Measurements from ENCODE around the gene CD28.
"Not testable (repeated sequence)": the region's sequence is repeated elsewhere in the genome, so short reads cannot be mapped to it uniquely, and the experiment has no call there.

The CD28 gene

DNA sequence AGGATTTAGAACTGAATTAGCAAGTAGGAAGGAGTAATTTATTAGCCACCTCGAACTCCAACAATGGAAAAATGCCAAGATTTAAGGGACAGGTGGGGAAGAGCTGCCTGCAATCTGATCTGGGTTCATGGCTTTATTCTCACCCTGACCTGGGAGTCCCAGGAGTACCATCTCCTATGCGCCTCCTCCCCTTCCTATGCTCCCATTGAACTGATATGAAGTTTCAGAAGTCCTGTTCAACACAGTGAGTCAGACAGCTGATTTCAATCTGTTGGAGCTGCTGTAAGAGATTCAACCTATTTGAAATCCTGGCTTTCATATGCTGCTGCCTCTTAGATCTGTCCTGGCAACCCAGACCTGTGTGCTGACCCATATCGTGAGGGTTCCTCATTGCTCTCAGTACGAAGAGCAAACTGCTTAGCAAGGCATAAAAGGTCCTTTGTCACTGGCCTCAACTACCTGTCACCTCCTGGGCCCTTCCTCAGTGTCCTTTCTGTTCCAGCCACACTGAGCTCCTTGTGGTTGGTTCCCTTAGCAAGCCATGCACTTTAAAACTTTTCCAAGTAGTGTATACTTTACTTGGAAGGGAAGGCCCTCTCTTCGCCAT is 15.9 kb upstream of the CD28 start:
- H3K4me1 ChIP-seq (ENCODE audit: insufficient read depth, low read length), result no peaks in the 10 kb centered on the region

DNA sequence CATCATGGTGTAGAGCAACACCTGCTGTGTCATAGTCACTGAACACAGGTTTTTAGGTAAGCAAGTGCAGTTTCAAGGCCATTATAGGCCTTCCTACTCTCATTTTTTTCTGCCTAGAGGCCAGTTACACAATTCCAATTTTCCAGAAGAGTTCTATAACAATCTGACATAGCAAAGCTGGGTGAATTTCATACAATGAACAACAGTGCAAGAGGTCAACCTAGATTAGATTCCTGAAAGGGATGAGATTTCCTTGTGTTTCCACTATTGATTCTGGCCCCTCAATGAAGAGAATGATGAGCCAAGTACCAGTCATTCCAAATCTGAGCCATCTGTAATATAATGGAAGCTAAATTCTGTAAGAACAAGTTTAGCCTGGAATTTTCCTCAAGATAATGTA is 15.3 kb upstream of the CD28 start:
- H3K9me3 ChIP-seq (ENCODE audit: low read length), result no peaks in the 10 kb centered on the region
- H3K27me3 ChIP-seq (ENCODE audit: insufficient read depth, low read length), result no peaks in the 10 kb centered on the region
- no peaks in the 10 kb centered on the region for H3K36me3 ChIP-seq (ENCODE audit: insufficient read depth, low read length)
- H3K4me3 ChIP-seq (ENCODE audit: low read length), result no peak overlapping the region
- no peak overlapping the region for H2AFZ ChIP-seq (ENCODE audit: low read depth, low read length)
- no peaks in the 10 kb centered on the region for H3K4me1 ChIP-seq (ENCODE audit: insufficient read depth, low read length)

More for the DNA sequence above, 15.9 kb upstream of the CD28 start:
- Histone ChIP-seq H3K4me3 (ENCODE audit: low read length) (no peak overlapping the region), H3K9me3 (ENCODE audit: low read length) (no peaks in the 10 kb centered on the region), H2AFZ (ENCODE audit: low read depth, low read length) (no peak overlapping the region), H3K27me3 (ENCODE audit: insufficient read depth, low read length) (no peaks in the 10 kb centered on the region), H3K36me3 (ENCODE audit: insufficient read depth, low read length) (no peaks in the 10 kb centered on the region)

DNA sequence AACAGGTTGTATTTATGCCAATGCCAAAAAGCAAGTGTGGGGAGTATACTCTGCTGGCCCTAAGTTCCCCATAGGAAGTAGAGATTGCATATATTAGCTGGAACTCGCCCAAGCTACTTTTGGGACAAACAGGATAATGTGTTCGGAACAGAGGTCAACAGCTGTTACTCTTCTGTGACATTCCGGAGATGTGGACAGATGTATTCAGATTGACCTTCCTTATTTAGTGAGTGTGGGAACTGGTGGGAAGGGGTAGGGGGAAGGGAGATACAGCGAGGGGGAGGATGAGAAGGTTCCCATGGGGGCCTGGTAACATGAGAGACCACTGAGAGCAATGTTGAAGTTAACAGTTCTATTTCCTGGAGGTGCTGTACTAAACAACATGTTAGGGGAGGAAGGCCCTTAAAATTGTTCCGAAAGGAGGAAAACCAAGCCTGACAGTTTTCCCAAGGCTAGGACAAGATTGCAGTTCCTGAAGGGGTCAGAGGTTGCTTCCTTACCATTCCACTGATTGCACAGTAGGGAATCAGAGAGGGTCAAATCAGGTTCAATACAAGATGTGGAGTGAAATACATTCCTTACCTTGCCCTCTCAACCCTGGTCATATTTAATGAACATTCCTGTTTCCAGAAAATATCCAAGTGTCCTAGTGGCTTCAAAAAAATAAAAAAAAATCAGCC is 14.3 kb upstream of the CD28 start:
- Histone ChIP-seq H3K27me3 (ENCODE audit: insufficient read depth, low read length) (no peaks in the 10 kb centered on the region), H2AFZ (ENCODE audit: low read depth, low read length) (no peak overlapping the region), H3K9me3 (ENCODE audit: low read length) (no peaks in the 10 kb centered on the region), H3K4me1 (ENCODE audit: insufficient read depth, low read length) (no peaks in the 10 kb centered on the region), H3K36me3 (ENCODE audit: insufficient read depth, low read length) (no peaks in the 10 kb centered on the region), H3K4me3 (ENCODE audit: low read length) (no peak overlapping the region)

- no peaks in the 10 kb centered on the region for H3K9me3 ChIP-seq (ENCODE audit: low read length)
- H3K4me3 ChIP-seq (ENCODE audit: low read length), result no peak overlapping the region
- no peaks in the 10 kb centered on the region for H3K4me1 ChIP-seq (ENCODE audit: insufficient read depth, low read length)
- no peaks in the 10 kb centered on the region for H3K27me3 ChIP-seq (ENCODE audit: insufficient read depth, low read length)
- no peak overlapping the region for H2AFZ ChIP-seq (ENCODE audit: low read depth, low read length)
- no peaks in the 10 kb centered on the region for H3K36me3 ChIP-seq (ENCODE audit: insufficient read depth, low read length)
Measured at GRCh38 chr2:203693242-203693879, 13.1 kb upstream of the CD28 start.

DNA sequence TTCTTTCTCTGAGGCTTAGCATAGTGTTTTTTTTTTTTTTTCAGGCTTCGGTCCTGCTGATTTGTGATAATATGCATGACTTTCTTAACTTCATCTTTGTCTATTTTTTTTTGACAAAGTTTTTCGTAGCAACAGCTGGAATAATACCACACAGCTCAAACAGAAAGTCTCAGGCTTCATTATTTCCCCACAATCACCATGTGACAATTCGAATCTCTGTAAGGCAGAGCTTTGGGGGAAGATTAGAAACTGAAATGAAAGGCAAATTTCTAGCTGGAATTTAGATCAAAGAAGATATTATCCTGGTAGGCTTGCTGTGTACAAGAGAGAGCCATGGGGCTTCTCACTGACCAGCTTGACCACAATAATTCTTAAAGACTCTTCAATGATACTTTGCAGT is 12.2 kb upstream of the CD28 start:
- H2AFZ ChIP-seq (ENCODE audit: low read depth, low read length), result no peak overlapping the region

GRCh38 chr2:203697190-203697589 is 9.2 kb upstream of the CD28 start:
- Histone ChIP-seq H2AFZ (ENCODE audit: low read depth, low read length) (no peak overlapping the region), H3K9me3 (ENCODE audit: low read length) (no peaks in the 10 kb centered on the region), H3K27me3 (ENCODE audit: insufficient read depth, low read length) (no peaks in the 10 kb centered on the region), H3K36me3 (ENCODE audit: insufficient read depth, low read length) (no peaks in the 10 kb centered on the region), H3K4me1 (ENCODE audit: insufficient read depth, low read length) (no peaks in the 10 kb centered on the region), H3K4me3 (ENCODE audit: low read length) (no peak overlapping the region)

More for the DNA sequence above, 12.2 kb upstream of the CD28 start:
- Histone ChIP-seq H3K27me3 (ENCODE audit: insufficient read depth, low read length) (no peaks in the 10 kb centered on the region), H3K4me1 (ENCODE audit: insufficient read depth, low read length) (no peaks in the 10 kb centered on the region), H3K36me3 (ENCODE audit: insufficient read depth, low read length) (no peaks in the 10 kb centered on the region), H3K4me3 (ENCODE audit: low read length) (no peak overlapping the region), H3K9me3 (ENCODE audit: low read length) (no peaks in the 10 kb centered on the region)

DNA sequence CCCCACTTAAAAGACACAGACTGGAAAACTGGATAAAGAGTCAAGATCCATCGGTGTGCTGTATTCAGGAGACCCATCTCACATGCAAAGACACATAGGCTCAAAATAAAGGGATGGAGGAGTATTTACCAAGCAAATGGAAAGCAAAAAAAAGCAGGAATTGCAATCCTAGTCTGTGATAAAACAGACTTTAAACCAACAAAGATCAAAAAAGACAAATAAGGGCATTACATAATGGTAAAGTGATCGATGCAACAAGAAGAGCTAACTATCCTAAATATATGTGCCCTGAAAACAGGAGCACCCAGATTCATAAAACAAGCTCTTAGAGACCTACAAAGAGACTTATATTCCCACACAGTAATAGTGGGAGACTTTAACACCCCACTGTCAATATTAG is 8.7 kb upstream of the CD28 start:
- not testable (repeated sequence) for H3K27me3 ChIP-seq (ENCODE audit: insufficient read depth, low read length); H3K4me1 ChIP-seq (ENCODE audit: insufficient read depth, low read length); H3K36me3 ChIP-seq (ENCODE audit: insufficient read depth, low read length); H3K4me3 ChIP-seq (ENCODE audit: low read length); H3K9me3 ChIP-seq (ENCODE audit: low read length); H2AFZ ChIP-seq (ENCODE audit: low read depth, low read length)

DNA sequence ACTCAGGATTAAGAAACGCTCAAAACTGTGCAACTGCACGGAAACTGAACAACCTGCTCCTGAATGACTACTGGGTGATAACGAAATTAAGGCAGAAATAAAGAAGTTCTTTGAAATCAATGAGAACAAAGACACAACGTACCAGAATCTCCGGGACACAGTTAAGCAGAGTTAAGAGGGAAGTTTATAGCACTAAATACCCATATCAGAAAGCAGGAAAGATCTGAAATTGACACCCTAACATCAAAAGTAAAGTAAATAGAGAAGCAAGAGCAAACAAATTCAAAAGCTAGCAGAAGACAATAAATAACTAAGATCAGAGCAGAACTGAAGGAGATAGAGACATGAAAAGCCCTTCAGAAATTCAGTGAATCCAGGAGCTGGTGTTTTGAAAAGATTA is 8.0 kb upstream of the CD28 start:
- H3K4me3 ChIP-seq (ENCODE audit: low read length); H3K4me1 ChIP-seq (ENCODE audit: insufficient read depth, low read length); H3K27me3 ChIP-seq (ENCODE audit: insufficient read depth, low read length); H3K36me3 ChIP-seq (ENCODE audit: insufficient read depth, low read length); H2AFZ ChIP-seq (ENCODE audit: low read depth, low read length); H3K9me3 ChIP-seq (ENCODE audit: low read length): not testable (repeated sequence)

DNA sequence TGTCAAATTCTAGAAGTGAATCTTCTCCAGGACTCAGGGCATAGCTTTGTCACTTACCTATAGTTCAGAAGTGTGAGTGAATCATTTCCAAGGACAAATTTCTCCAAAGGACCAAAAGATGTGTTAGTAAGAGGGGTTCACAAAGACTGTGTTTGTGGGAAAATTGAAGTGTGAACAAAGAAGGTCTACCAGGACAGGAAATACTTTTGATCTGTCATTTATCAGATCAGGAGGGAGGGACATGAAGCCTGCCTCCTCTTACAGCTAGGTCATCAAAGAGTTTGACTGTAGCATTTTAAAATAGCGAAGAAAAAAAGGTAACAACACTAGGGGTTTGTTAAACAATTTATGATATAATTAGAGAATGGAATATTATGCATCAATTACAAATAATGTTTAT is 2.0 kb upstream of the CD28 start:
- Histone ChIP-seq H3K36me3 (ENCODE audit: insufficient read depth, low read length) (no peaks in the 10 kb centered on the region), H3K9me3 (ENCODE audit: low read length) (no peaks in the 10 kb centered on the region), H2AFZ (ENCODE audit: low read depth, low read length) (no peak overlapping the region), H3K4me3 (ENCODE audit: low read length) (no peak overlapping the region), H3K4me1 (ENCODE audit: insufficient read depth, low read length) (no peaks in the 10 kb centered on the region), H3K27me3 (ENCODE audit: insufficient read depth, low read length) (no peaks in the 10 kb centered on the region)

DNA sequence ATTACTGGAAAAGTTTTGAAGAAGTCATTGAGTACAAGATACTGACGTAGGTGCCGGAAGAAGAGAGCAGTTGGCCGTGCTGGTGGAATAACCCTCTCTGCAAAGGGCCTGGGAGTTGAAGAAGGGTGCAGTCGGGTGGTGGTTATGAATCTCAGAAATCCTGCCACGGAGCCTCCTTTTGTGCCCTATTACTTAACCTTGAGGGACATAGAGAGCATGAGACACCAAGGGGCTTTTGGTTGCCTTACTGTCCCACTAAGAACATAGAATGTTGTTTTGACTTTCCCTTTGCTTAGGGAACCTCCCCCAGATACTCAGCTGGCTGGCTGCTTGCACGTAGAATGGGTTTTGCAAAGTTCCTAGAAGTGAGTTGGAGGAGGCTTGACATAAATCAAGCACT is 1.3 kb upstream of the CD28 start:
- no peak overlapping the region for H2AFZ ChIP-seq (ENCODE audit: low read depth, low read length)
- H3K4me3 ChIP-seq (ENCODE audit: low read length), result no peak overlapping the region
- H3K36me3 ChIP-seq (ENCODE audit: insufficient read depth, low read length), result no peaks in the 10 kb centered on the region
- no peaks in the 10 kb centered on the region for H3K27me3 ChIP-seq (ENCODE audit: insufficient read depth, low read length)
- no peaks in the 10 kb centered on the region for H3K4me1 ChIP-seq (ENCODE audit: insufficient read depth, low read length)
- H3K9me3 ChIP-seq (ENCODE audit: low read length), result no peaks in the 10 kb centered on the region

GRCh38 chr2:203707530-203707929 is 1.1 kb downstream of the CD28 start:
- H3K27me3 ChIP-seq (ENCODE audit: insufficient read depth, low read length), result no peaks in the 10 kb centered on the region
- H2AFZ ChIP-seq (ENCODE audit: low read depth, low read length), result no peak overlapping the region
- H3K36me3 ChIP-seq (ENCODE audit: insufficient read depth, low read length), result no peaks in the 10 kb centered on the region
- H3K4me3 ChIP-seq (ENCODE audit: low read length), result no peak overlapping the region
- H3K4me1 ChIP-seq (ENCODE audit: insufficient read depth, low read length), result no peaks in the 10 kb centered on the region
- no peaks in the 10 kb centered on the region for H3K9me3 ChIP-seq (ENCODE audit: low read length)

DNA sequence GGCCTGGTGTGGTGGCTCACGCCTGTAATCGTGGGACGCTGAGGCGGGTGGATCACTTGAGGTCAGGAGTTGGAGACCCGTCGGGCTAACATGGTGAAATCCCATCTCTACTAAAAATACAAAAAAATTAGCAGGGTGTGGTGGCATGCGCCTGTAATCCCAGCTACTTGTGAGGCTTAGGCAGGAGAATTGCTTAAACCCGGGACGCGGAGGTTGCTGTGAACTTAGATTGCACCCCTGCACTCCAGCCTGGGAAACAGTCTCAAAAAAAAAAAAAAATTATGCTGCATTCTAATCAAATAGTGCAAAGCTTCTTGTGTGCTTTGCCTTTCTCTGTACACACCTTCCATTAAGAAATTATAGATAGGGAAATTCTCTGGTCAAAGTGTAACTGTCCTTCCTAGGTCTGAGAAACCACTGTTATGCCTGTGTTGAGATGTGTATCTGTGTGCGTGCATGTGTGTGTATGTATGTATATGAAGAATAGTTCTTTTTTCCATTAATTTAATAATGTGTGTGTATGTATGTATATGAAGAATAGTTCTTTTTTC is 2.5 kb downstream of the CD28 start:
- H3K27me3 ChIP-seq (ENCODE audit: insufficient read depth, low read length), result no peaks in the 10 kb centered on the region
- H3K9me3 ChIP-seq (ENCODE audit: low read length), result no peaks in the 10 kb centered on the region
- H3K4me3 ChIP-seq (ENCODE audit: low read length), result no peak overlapping the region
- no peak overlapping the region for H2AFZ ChIP-seq (ENCODE audit: low read depth, low read length)
- H3K36me3 ChIP-seq (ENCODE audit: insufficient read depth, low read length), result no peaks in the 10 kb centered on the region
- peaks cover under 1% of the 10 kb centered on the region for H3K4me1 ChIP-seq (ENCODE audit: insufficient read depth, low read length)

DNA sequence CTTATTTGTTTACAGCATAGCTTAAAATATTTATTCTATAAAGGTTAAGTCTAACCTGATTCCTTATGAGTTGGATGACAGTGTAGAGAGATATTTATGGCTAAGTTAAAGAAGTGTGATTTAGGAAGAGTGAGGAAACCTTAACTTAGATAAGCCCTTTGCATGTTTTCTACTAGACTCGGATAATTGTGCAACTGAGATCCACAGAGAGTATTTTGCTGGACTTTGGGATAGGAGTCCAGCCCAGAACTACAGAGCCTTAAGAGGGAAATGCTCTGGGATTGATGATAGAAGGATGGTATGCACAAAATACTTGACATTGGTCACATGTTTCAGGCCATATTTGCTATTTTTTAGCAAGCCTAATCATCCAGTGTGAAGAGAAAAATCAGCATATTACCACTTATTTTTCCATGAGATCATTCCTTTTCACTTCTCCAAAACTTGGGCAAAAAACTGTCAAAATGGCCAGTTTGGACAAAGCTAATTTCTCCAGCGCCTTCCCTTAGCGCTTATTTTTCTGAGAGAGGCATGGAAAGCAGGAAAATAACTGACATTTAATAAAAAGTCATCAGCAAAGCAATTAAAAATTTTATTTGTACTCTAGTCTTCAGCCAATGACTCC is 3.1 kb downstream of the CD28 start:
- Histone ChIP-seq H3K9me3 (ENCODE audit: low read length) (no peaks in the 10 kb centered on the region), H3K36me3 (ENCODE audit: insufficient read depth, low read length) (no peaks in the 10 kb centered on the region), H3K4me1 (ENCODE audit: insufficient read depth, low read length) (peaks cover 4% of the 10 kb centered on the region), H3K27me3 (ENCODE audit: insufficient read depth, low read length) (no peaks in the 10 kb centered on the region), H3K4me3 (ENCODE audit: low read length) (no peak overlapping the region), H2AFZ (ENCODE audit: low read depth, low read length) (no peak overlapping the region)

All from neuron (in vitro differentiated cells).